Cardiac muscle cell (in vitro differentiated cells and primary cell): ENCODE data around the gene TMCO4. TPM values are rescaled to one million over a fixed set of nuclear protein-coding genes. Genes with fewer than 3 reads are reported as not detected.

Experiments
- DNase-seq, 2 donors: peaks; one replicate each; pipeline versions ENCODE4 v3.0.0 to v3.0.0-alpha.2; 2010 to 2017; ENCODE audit warnings: low read depth in 1 of 2, low spot score in 1 of 2
- H3K27ac ChIP-seq: fragments of 200-600 bp; sonication (generic); 2 replicates; pipeline ENCODE4 v1.5.1; 2016
- H3K27me3 ChIP-seq: fragments of 200-600 bp; sonication (generic); 2 replicates; pipeline ENCODE4 v1.6.0; 2016; ENCODE audit warnings: control low read depth
- H3K36me3 ChIP-seq: fragments of 200-600 bp; sonication (generic); 2 replicates; pipeline ENCODE4 v1.5.1; 2016; ENCODE audit warnings: control low read depth
- H3K4me1 ChIP-seq: fragments of 200-600 bp; sonication (generic); 2 replicates; pipeline ENCODE4 v1.8.1; 2017; ENCODE audit warnings: low read depth, mild to moderate bottlenecking, mixed run types
- H3K4me3 ChIP-seq: fragments of 200-600 bp; sonication (generic); 2 replicates; pipeline ENCODE4 v1.5.1; 2016; ENCODE audit warnings: mild to moderate bottlenecking
- H3K9me3 ChIP-seq: fragments of 200-600 bp; sonication (generic); 2 replicates; pipeline ENCODE4 v1.5.1; 2017; ENCODE audit warnings: low read depth, mild to moderate bottlenecking, control low read depth
- polyA plus RNA-seq: library from polyadenylated mRNA; unstranded; fragments of >200 nt; fragmentation: Nextera tagmentation; extraction: Ambion mirVana; gene quantifications from 2 replicates; pipeline ENCODE4 v1.2.1, GENCODE V29; 2016
- total RNA-seq: library from RNA; depleted of rRNA; stranded (reverse); fragments of >200 nt; gene quantifications from 2 replicates; pipeline ENCODE4 v1.2.3, GENCODE V29; 2016
- TF ChIP-seq, protein P1 (sequence below): IDR thresholded peaks from 2 replicates; pipeline ENCODE4 v1.5.1; 2012; ENCODE audit warnings: low read depth, mild to moderate bottlenecking, low read length

Gene TMCO4
- total and polyA plus RNA-seq, 2 experiments from 2014 or later: 2.2 to 2.5 TPM

GRCh38 chr1:19689085-19689757 lies 110.5 kb downstream of the TMCO4 start:
- Histone ChIP-seq H3K36me3 (no peaks in the 10 kb centered on the region), H3K4me1 (no peaks in the 10 kb centered on the region), H3K27ac (no peak overlapping the region), H3K4me3 (no peak overlapping the region), H3K27me3 (no peaks in the 10 kb centered on the region), H3K9me3 (no peaks in the 10 kb centered on the region)
- TF ChIP-seq, protein P1, sequence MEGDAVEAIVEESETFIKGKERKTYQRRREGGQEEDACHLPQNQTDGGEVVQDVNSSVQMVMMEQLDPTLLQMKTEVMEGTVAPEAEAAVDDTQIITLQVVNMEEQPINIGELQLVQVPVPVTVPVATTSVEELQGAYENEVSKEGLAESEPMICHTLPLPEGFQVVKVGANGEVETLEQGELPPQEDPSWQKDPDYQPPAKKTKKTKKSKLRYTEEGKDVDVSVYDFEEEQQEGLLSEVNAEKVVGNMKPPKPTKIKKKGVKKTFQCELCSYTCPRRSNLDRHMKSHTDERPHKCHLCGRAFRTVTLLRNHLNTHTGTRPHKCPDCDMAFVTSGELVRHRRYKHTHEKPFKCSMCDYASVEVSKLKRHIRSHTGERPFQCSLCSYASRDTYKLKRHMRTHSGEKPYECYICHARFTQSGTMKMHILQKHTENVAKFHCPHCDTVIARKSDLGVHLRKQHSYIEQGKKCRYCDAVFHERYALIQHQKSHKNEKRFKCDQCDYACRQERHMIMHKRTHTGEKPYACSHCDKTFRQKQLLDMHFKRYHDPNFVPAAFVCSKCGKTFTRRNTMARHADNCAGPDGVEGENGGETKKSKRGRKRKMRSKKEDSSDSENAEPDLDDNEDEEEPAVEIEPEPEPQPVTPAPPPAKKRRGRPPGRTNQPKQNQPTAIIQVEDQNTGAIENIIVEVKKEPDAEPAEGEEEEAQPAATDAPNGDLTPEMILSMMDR: no peak
- no peak for DNase-seq

DNA sequence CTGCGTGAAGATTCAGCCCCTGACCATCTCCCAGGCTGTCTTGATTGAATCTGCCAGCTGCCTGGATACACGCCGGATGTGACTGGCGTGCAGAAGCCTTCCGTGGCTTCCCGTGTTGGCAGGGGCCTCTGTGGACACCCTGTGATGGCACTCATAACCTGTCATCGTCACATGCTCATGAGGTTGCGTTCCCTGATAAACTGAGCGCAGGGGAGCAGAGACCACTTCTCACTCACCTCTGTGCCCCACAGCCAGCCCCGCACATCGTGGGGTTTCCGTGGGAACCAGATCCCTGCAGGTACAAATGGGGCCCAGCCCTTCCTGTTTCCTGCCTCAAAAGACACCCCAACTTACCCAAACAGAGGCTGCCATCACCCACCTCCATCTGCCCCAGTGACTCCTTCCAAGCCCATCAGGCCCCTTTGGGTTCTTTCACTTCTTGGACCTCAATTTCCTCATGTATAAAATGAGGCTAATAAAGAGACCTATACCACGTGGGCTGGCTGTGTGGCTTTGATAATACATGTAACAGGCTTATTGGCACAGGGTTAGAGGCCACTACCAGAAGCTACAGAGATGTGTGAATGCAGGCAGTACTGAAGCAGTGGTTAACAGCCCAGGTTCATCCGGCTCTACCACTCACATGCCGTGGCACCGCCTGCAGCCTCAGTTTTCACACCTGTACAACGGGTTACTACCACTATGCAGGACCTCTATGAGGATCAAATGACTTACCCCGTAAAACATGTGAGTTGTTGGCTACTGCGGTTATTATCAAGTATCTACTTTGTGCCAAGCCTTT lies 111.5 kb downstream of the TMCO4 start:
- no peaks in the 10 kb centered on the region for H3K9me3 ChIP-seq
- H3K4me1 ChIP-seq: no peaks in the 10 kb centered on the region
- no peak for DNase-seq
- no peak overlapping the region for H3K4me3 ChIP-seq
- no peaks in the 10 kb centered on the region for H3K27me3 ChIP-seq
- TF ChIP-seq, protein P1: no peak
- no peaks in the 10 kb centered on the region for H3K36me3 ChIP-seq
- no peak overlapping the region for H3K27ac ChIP-seq

GRCh38 chr1:19687414-19687813 lies 112.3 kb downstream of the TMCO4 start:
- DNase-seq: no peak
- Histone ChIP-seq H3K9me3 (no peaks in the 10 kb centered on the region), H3K4me3 (no peak overlapping the region), H3K27ac (no peak overlapping the region), H3K4me1 (no peaks in the 10 kb centered on the region), H3K36me3 (no peaks in the 10 kb centered on the region), H3K27me3 (no peaks in the 10 kb centered on the region)
- TF ChIP-seq, protein P1: no peak

DNA sequence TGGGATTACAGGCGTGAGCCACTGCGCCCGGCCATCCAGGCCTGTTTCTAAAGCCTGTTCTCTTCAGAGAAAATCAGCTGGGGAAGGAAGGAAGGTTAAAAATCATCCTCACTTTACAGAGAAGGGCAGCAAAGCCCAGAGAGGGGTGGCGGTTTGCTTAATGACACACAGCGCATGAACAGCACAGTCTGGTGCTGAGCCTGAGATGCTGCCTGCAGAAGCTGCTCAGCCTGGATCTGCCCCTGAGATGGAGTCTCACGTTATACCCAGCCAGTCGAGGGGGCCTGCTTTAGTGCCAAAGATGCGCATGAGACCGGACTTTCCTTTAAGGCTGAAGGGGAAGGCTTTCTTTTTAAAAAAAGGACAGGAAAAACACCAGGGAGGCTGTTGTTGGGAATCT lies 113.7 kb downstream of the TMCO4 start:
- Histone ChIP-seq H3K27ac (no peak overlapping the region), H3K4me1 (no peaks in the 10 kb centered on the region), H3K36me3 (no peaks in the 10 kb centered on the region), H3K27me3 (no peaks in the 10 kb centered on the region), H3K4me3 (no peak overlapping the region), H3K9me3 (no peaks in the 10 kb centered on the region)
- DNase-seq: no peak
- TF ChIP-seq, protein P1: no peak

GRCh38 chr1:19684677-19685076 lies 115.0 kb downstream of the TMCO4 start:
- Histone ChIP-seq H3K4me3 (no peak overlapping the region), H3K9me3 (no peaks in the 10 kb centered on the region), H3K27me3 (no peaks in the 10 kb centered on the region), H3K36me3 (no peaks in the 10 kb centered on the region), H3K4me1 (no peaks in the 10 kb centered on the region), H3K27ac (no peak overlapping the region)
- TF ChIP-seq, protein P1: no peak
- DNase-seq: no peak
